HG03103 (cell line): ENCODE measurements around the gene CRISP1.
A peak's percentile ranks its signal among the peaks of the same experiment; 100 is the strongest.
"Not testable (repeated sequence)": the region's sequence is repeated elsewhere in the genome, so short reads cannot be mapped to it uniquely, and the experiment has no call there.

ENCODE experiments used
- ATAC-seq: cut with Tn5 transposase; IDR thresholded peaks from one replicate; pipeline ENCODE4 v1.9.1; 2021; ENCODE audit warnings: low read depth; ENCODE audit not compliant: unreplicated experiment

Gene CRISP1

GRCh38 chr6:49847014-49847413, 19.3 kb downstream of the CRISP1 start:
- no peak for ATAC-seq

- no peak for ATAC-seq
Observed at GRCh38 chr6:49841424-49841823, 24.9 kb downstream of the CRISP1 start.

GRCh38 chr6:49839957-49840356, 26.4 kb downstream of the CRISP1 start:
- ATAC-seq, result no peak

DNA sequence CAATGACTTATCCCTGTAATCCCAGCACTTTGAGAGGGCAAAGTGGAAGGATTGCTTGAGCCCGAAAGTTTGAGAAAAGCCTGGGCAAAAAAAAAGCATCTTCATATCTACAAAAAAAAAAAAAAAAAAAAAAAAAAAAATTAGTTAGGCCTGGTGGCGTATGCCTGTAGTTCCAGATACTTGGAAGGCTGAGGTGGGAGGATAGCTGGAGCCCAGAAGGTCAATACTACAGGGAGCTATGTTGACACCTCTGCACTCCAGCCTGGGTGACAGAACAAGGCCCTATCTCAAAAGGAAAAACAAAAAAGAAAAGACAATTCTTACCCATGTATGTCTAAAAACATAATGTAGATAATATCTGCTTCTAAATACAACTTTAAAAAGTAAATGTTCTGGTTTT, 27.2 kb downstream of the CRISP1 start:
- no peak for ATAC-seq

GRCh38 chr6:49835140-49835539, 31.2 kb downstream of the CRISP1 start:
- ATAC-seq, result no peak

DNA sequence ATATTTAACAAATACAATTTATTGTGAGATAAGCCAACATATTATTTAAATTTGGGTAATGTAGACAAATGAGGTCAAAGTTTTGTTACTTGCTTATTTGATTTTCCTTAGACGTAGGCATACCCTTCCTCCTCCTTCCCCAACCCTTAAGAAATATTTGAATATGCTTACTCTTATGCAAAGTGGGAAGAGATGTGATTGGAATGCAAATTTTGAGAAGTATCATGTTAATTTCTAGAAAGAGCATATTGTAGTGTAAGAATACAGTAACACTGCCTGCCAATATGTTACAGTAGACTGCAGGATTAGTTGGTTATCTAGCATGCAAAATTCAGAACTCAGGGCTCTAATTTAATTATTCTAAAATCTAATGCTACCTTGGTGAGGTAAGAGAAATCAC, 32.9 kb downstream of the CRISP1 start:
- no peak for ATAC-seq

GRCh38 chr6:49826743-49827406, 39.5 kb downstream of the CRISP1 start:
- peak; percentile 96 for ATAC-seq

DNA sequence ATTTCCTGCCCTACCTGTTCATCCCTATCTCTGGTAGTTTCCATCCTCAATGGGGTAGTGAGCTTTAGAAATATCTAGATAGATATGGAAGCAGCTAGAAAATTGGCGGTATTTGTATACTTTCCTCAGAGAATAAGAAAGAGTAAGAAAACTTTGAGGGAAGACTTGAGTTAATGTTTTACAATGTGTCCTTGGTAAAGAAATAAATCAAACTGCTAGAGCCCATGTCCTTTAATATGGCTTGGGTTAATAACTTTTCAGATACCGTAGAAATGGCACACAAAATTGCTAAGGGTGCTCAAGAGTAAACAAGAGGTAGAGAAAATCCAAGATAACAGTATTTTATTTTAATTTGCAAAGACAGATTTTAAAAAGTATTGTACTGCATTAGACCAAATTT, 51.2 kb downstream of the CRISP1 start:
- no peak for ATAC-seq

DNA sequence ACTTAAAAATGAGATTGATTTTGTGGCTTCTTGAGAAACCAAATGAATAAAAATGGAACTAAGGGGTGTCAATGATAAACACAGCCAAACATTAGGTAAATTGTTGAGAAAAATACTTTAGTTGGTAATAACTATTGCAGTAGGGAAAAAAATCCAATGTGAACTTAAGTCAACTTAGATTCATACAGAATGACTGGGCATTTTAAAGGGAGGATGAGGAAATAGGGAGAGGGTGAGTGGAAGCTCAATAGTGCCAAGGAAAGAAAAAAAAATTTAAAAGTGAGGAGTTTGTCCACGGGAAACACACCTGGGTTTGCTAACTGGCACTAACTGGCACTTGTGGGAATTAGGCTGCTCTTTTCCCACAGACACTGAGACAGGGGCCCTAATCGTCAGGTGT, 53.1 kb downstream of the CRISP1 start:
- no peak for ATAC-seq

GRCh38 chr6:49806145-49806544, 60.2 kb downstream of the CRISP1 start:
- no peak for ATAC-seq

- no peak for ATAC-seq
Observed at GRCh38 chr6:49805246-49805645, 61.1 kb downstream of the CRISP1 start.

DNA sequence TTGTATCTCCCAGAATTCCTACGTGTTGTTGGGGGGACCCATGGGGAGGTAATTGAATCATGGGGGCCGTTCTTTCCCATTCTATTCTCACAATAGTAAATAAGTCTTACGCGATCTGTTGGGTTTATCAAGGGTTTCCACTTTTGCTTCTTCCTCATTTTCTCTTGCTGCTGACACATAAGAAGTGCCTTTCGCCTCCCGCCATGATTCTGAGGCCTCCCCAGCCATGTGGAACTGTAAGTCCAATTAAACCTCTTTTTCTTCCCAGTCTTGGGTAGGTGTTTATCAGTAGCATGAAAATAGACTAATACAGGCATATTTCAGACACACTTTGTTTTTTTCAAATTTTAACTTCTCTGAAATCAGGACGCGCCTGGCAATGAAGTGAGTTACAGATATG, 64.8 kb downstream of the CRISP1 start:
- no peak for ATAC-seq

GRCh38 chr6:49799090-49799489, 67.2 kb downstream of the CRISP1 start:
- ATAC-seq, result no peak

GRCh38 chr6:49796842-49797455, 69.4 kb downstream of the CRISP1 start:
- not testable (repeated sequence) for ATAC-seq

DNA sequence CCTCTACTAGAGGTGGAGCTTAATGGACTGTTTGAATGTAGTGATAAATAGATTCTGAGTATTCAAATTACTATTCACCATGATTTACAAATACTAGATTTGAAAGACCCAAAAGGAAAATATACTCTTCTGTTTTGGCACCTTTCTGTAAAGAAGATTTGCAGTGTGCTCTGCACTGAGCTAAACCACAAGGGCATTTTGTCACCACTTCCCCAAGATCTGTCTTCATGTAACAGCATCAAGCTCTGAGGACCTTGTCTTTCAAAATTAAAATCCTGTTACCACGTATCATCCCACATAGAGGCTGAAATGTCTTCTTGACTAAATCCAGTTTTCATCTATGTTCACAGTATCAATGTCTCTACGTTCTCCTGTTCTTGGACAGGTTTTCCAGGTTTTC, 76.0 kb downstream of the CRISP1 start:
- no peak for ATAC-seq

DNA sequence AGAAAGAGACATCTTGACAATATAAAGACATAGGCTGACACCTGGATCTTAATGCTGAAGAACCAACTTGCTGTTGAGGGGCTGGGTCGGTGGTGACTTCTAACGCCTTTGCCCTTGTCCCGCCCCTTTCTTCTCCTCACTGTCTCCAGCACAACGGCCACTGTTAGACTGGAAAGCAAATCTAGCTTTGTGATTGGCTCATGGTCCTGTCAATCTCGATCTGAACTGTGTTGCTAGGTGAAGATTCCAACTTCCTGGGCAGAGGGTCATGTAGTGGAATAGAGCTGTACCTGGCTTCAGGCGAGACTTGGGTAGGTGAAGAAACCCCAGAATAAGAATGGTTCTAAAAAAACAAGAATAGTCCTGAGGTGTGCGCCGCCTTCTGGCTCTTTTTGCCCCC, 79.2 kb downstream of the CRISP1 start, which contains the start of gene PGK2:
Gene PGK2, minus strand, starts transcription at position 110 of the 400 bp plus-strand sequence. Its CDS starts 98 bp downstream, at position 12.
- ATAC-seq, result no peak

- ATAC-seq, result no peak
Observed at GRCh38 chr6:49784272-49784671, 82.1 kb downstream of the CRISP1 start.
